HepG2 (cell line): ENCODE measurements around the gene ING5. TPM values are rescaled to one million over a fixed set of nuclear protein-coding genes. Genes with fewer than 3 reads are reported as not detected.

Experiments used
- BRCA1 ChIP-seq: sonication (generic); formaldehyde crosslinking; IDR thresholded peaks from 2 replicates; pipeline ENCODE4 v1.4.0; 2020; ENCODE audit warnings: missing genetic modification reagents
- MTF1 ChIP-seq: sonication (generic); formaldehyde crosslinking; IDR thresholded peaks from 2 replicates; pipeline ENCODE4 v1.5.0; 2020; ENCODE audit warnings: missing genetic modification reagents
- SAP130 ChIP-seq: IDR thresholded peaks from 2 replicates; pipeline ENCODE4 v1.6.1; 2016; ENCODE audit warnings: low read depth
- TBX3 ChIP-seq: fragments of 450-650 bp; IDR thresholded peaks from 2 replicates; pipeline ENCODE4 v1.6.1; 2017; ENCODE audit warnings: antibody characterized with exemption, mild to moderate bottlenecking, inconsistent platforms, borderline replicate concordance
- ZEB1 ChIP-seq: IDR thresholded peaks from 2 replicates; pipeline ENCODE4 v1.6.1; 2012; ENCODE audit warnings: mild to moderate bottlenecking, low read depth, inconsistent platforms; ENCODE audit not compliant: insufficient replicate concordance
- ZNF281 ChIP-seq: sonication (generic); formaldehyde crosslinking; IDR thresholded peaks from 2 replicates; pipeline ENCODE4 v1.4.0; 2020; ENCODE audit warnings: missing genetic modification reagents, borderline replicate concordance
- ZNF891 ChIP-seq: sonication (generic); formaldehyde crosslinking; IDR thresholded peaks from 2 replicates; pipeline ENCODE4 v1.5.0; 2020; ENCODE audit warnings: mild to moderate bottlenecking, missing genetic modification reagents
- ZSCAN25 ChIP-seq: sonication (generic); formaldehyde crosslinking; IDR thresholded peaks from 2 replicates; pipeline ENCODE4 v1.8.0; 2022; ENCODE audit warnings: mild to moderate bottlenecking, missing genetic modification reagents
- polyA plus RNA-seq, 8 experiments: library from polyadenylated mRNA; depleted of rRNA in 3 of 8; stranded (reverse) in 7 of 8; unstranded in 1 of 8; fragments of >200 nt; fragmentation: Illumina TruSeq in 4 of 8; extraction: Trizol in 4 of 8; gene quantifications; 2 replicates each; pipeline versions ENCODE4 v1.2.1 to v1.2.3, GENCODE V29; 2011 to 2016; ENCODE audit warnings: low read depth in 4 of 8, missing spikeins in 1 of 8, mixed read lengths in 1 of 8; ENCODE audit not compliant: insufficient read depth in 1 of 8
- total RNA-seq, 5 experiments: library from RNA; depleted of rRNA; stranded (reverse); fragments of >200 nt; fragmentation: Illumina TruSeq; extraction: Trizol; gene quantifications; 2 replicates each; pipeline ENCODE4 v1.2.3, GENCODE V29; 2016; ENCODE audit warnings: low read depth in 1 of 5
- TF ChIP-seq, protein P1 (sequence below): sonication (generic); formaldehyde crosslinking; IDR thresholded peaks from 2 replicates; pipeline ENCODE4 v1.4.0; 2020; ENCODE audit warnings: missing genetic modification reagents, mild to moderate bottlenecking, borderline replicate concordance

ING5 gene
- total and polyA plus RNA-seq, 2 of the 13 experiments (the other 11 are each of a cell fraction or from before 2014, with no cell fraction given), result 61.9 to 71.9 TPM

DNA sequence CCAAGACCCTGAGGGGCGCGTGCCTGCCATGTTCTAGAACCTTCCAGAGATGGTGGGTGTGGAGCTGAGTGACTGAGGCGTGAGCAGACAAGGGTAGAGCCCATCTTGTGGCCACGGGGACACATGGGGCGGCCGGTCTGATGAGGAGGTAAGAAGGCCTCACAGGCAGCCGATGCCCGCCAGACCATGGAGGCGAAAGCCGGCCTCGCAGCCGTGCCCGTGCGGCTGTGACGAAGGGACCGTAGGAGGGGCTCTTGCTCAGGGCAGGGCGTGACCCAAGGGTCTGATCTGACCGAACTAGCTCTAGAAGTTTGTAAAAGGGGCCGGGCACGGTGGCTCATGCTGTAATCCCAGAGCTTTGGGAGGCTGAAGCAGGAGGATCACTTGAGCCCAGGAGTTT lies 52.2 kb downstream of the ING5 start (continued):
- TF ChIP-seq ZNF281 (CRISPR knock-in tag) (no peak), ZSCAN25 (CRISPR knock-in tag) (no peak), ZNF891 (CRISPR knock-in tag) (no peak), MTF1 (CRISPR knock-in tag) (no peak), ZEB1 (no peak), SAP130 (CRISPR knock-in tag) (no peak), BRCA1 (CRISPR knock-in tag) (no peak), TBX3 (no peak)
- TF ChIP-seq, protein P1, sequence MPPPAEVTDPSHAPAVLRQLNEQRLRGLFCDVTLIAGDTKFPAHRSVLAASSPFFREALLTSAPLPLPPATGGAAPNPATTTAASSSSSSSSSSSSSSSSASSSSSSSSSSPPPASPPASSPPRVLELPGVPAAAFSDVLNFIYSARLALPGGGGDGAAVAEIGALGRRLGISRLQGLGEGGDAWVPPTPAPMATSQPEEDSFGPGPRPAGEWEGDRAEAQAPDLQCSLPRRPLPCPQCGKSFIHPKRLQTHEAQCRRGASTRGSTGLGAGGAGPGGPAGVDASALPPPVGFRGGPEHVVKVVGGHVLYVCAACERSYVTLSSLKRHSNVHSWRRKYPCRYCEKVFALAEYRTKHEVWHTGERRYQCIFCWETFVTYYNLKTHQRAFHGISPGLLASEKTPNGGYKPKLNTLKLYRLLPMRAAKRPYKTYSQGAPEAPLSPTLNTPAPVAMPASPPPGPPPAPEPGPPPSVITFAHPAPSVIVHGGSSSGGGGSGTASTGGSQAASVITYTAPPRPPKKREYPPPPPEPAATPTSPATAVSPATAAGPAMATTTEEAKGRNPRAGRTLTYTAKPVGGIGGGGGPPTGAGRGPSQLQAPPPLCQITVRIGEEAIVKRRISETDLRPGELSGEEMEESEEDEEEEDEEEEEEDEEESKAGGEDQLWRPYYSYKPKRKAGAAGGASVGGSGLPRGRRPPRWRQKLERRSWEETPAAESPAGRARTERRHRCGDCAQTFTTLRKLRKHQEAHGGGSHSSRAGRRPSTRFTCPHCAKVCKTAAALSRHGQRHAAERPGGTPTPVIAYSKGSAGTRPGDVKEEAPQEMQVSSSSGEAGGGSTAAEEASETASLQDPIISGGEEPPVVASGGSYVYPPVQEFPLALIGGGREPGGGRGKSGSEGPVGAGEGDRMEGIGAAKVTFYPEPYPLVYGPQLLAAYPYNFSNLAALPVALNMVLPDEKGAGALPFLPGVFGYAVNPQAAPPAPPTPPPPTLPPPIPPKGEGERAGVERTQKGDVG (CRISPR knock-in tag), result no peak
